CD4-positive, alpha-beta T cell treated with Interleukin-4 for 1 hour (primary cell): ENCODE data around the gene COPS7A.
A peak's percentile ranks its signal among the peaks of the same experiment; 100 is the strongest.

ENCODE experiments used
- DNase-seq, 2 donors: peaks; one replicate each; pipeline ENCODE4 v3.0.0-alpha.2; 2020 to 2022

The COPS7A gene

GRCh38 chr12:6771091-6771495 lies 47.2 kb downstream of the COPS7A start:
- DNase-seq = no peak

- no peak for DNase-seq
Observed at GRCh38 chr12:6771509-6772330, 47.9 kb downstream of the COPS7A start.

- peak in 1 of 2 donors; percentile 46 for DNase-seq
Observed at GRCh38 chr12:6772331-6772695, 48.5 kb downstream of the COPS7A start, which contains the start of gene LAG3. TSS of gene LAG3 (plus strand) at chr12:6772520. CDS start at chr12:6772853, 333 bp downstream.

GRCh38 chr12:6772726-6773589 lies 49.1 kb downstream of the COPS7A start:
- no peak for DNase-seq

- no peak for DNase-seq
Observed at GRCh38 chr12:6773590-6774351, 49.9 kb downstream of the COPS7A start.

- peak; percentile 63 to 79 for DNase-seq
Observed at GRCh38 chr12:6774499-6775062, 50.7 kb downstream of the COPS7A start.

- DNase-seq = peak in 1 of 2 donors; percentile 24
Observed at GRCh38 chr12:6775185-6776174, 51.6 kb downstream of the COPS7A start.

- no peak for DNase-seq
Observed at GRCh38 chr12:6777386-6777785, 53.5 kb downstream of the COPS7A start.

GRCh38 chr12:6778217-6778573 lies 54.3 kb downstream of the COPS7A start:
- DNase-seq = no peak

GRCh38 chr12:6778574-6779550 lies 55.0 kb downstream of the COPS7A start:
- DNase-seq = peak; percentile 88 to 90

GRCh38 chr12:6779708-6780432 lies 56.0 kb downstream of the COPS7A start:
- no peak for DNase-seq

GRCh38 chr12:6780573-6780972 lies 56.7 kb downstream of the COPS7A start:
- DNase-seq = no peak
